Measurements from ENCODE around the gene POLR2J.

DNA sequence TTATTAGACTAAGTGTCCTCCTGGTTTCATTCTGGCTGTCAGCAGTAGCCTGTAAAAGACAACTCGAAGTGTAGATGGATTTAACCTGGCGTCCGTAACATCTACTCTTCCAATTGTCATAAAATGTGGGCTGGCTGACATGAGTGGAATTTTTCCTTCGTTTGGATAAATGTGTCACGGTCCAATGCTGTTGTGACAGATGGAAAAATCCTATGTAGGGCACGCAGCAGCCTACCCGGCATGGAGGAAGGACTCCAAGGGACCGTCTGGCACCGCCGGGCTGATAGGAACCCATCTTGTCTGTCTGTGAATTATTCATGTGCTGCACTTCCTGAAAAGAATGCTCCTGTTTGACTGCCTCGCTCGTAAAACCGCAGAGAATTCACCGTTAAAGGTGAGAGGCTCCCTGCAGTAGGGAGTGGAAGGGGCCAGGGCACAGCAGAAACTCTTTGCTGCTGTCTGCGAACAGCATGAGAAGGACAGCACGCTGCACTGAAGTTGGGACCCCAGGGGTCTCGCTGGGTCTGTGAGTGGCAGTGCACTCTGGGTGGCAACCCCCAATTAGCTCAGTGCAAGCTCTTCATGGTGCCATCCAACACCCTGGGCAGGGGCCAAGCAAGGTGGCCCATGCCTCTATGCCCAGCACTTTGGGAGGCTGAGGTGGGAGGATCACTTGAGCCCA, 47.0 kb downstream of the POLR2J start:
- TF ChIP-seq POLR2AphosphoS5 (IDR thresholded peaks at IDR 0.05), result no peak
- TF ChIP-seq EP300 (IDR thresholded peaks at IDR 0.05), result no peak
- TF ChIP-seq, protein P1, sequence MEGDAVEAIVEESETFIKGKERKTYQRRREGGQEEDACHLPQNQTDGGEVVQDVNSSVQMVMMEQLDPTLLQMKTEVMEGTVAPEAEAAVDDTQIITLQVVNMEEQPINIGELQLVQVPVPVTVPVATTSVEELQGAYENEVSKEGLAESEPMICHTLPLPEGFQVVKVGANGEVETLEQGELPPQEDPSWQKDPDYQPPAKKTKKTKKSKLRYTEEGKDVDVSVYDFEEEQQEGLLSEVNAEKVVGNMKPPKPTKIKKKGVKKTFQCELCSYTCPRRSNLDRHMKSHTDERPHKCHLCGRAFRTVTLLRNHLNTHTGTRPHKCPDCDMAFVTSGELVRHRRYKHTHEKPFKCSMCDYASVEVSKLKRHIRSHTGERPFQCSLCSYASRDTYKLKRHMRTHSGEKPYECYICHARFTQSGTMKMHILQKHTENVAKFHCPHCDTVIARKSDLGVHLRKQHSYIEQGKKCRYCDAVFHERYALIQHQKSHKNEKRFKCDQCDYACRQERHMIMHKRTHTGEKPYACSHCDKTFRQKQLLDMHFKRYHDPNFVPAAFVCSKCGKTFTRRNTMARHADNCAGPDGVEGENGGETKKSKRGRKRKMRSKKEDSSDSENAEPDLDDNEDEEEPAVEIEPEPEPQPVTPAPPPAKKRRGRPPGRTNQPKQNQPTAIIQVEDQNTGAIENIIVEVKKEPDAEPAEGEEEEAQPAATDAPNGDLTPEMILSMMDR (IDR thresholded peaks at IDR 0.05), result no peak
- TF ChIP-seq POLR2A (IDR thresholded peaks at IDR 0.05), result no peak
